Ovary (tissue), 3 donors: ENCODE data around the gene HCN4.

Experiments used
- POLR2A ChIP-seq: fragments of 450-650 bp; IDR thresholded peaks from one replicate; pipeline ENCODE4 v1.6.1; 2017; ENCODE audit warnings: antibody characterized with exemption, mild to moderate bottlenecking, moderate library complexity
- TF ChIP-seq, protein P1 (sequence below), 3 donors: fragments of 450-650 bp in 2 of 3; fragments of 200-600 bp in 1 of 3; IDR thresholded peaks; one replicate each; pipeline versions ENCODE4 v1.5.1 to v1.8.0; 2016 to 2022; ENCODE audit warnings: antibody characterized with exemption in 3 of 3, mild to moderate bottlenecking in 1 of 3
- donor health status: DM: no; HTN: no; CAD: no.

DNA sequence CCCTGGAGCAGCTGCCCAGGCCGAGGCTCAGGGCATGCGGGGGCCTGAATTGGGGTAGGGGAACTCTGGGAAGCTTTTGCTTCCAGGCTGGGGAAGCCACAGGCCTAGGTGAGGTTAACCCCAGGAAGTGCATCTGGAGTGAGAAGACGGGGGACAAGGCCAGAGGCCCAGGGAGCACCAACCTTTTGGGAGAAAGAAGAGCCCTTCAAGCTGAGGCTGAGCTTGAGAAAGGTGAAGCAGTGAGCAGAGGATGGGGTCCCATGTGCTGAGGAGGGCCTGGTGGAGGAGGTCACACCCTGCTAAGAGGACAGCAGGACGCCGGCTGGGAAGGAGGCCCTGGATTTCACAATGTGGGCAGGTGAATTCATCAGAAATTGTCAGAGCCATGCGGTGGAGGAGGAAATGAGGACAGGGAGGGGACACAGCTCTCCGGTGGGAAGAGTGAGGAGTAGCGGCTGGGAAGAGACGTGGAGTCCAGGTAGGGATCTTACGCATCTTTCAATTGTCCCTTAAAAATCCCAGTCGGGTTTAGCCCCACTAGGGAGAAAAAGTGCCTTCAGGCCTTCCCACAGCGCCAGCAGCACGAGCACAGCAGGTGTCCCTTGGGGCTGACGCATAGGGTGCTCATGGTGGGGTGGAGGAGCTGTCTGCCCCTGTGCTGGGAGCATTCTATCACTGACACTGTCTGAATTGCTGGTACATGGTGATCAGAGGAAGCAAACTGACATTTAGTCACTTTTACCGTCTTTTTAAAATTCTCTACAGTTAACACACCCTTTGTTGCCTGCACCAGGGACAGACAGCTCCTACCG is 50.9 kb downstream of the HCN4 start:
- TF ChIP-seq, protein P1, sequence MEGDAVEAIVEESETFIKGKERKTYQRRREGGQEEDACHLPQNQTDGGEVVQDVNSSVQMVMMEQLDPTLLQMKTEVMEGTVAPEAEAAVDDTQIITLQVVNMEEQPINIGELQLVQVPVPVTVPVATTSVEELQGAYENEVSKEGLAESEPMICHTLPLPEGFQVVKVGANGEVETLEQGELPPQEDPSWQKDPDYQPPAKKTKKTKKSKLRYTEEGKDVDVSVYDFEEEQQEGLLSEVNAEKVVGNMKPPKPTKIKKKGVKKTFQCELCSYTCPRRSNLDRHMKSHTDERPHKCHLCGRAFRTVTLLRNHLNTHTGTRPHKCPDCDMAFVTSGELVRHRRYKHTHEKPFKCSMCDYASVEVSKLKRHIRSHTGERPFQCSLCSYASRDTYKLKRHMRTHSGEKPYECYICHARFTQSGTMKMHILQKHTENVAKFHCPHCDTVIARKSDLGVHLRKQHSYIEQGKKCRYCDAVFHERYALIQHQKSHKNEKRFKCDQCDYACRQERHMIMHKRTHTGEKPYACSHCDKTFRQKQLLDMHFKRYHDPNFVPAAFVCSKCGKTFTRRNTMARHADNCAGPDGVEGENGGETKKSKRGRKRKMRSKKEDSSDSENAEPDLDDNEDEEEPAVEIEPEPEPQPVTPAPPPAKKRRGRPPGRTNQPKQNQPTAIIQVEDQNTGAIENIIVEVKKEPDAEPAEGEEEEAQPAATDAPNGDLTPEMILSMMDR (IDR thresholded peaks at IDR 0.05): no peak
- no peak for TF ChIP-seq POLR2A
